DOHH2 (cell line): ENCODE data around the gene MTOR.

Experiments
- CTCF ChIP-seq: fragments of 200-600 bp; sonication (generic); IDR thresholded peaks from one replicate; pipeline ENCODE4 v1.5.1; 2014; ENCODE audit warnings: antibody characterized with exemption, mild to moderate bottlenecking, low read depth, low read length; ENCODE audit not compliant: poor library complexity, severe bottlenecking
- EZH2phosphoT487 ChIP-seq: fragments of 200-600 bp; sonication (generic); IDR thresholded peaks from 2 replicates; pipeline ENCODE4 v1.6.1; 2017; ENCODE audit warnings: borderline replicate concordance, mild to moderate bottlenecking, antibody characterized with exemption, low read length, moderate library complexity, mixed read lengths

- TF ChIP-seq CTCF (no peak), EZH2phosphoT487 (no peak)
Measured at GRCh38 chr1:11302366-11302765, 40.0 kb upstream of the MTOR start.
